NCI-H1105 (cell line): ENCODE data around the gene TRIML2.

Experiments
- DNase-seq: peaks from one replicate; lab custom pipeline; 2025; lab: John Stamatoyannopoulos, UW

TRIML2 gene, protein sequence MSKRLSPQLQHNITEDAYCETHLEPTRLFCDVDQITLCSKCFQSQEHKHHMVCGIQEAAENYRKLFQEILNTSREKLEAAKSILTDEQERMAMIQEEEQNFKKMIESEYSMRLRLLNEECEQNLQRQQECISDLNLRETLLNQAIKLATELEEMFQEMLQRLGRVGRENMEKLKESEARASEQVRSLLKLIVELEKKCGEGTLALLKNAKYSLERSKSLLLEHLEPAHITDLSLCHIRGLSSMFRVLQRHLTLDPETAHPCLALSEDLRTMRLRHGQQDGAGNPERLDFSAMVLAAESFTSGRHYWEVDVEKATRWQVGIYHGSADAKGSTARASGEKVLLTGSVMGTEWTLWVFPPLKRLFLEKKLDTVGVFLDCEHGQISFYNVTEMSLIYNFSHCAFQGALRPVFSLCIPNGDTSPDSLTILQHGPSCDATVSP

DNA sequence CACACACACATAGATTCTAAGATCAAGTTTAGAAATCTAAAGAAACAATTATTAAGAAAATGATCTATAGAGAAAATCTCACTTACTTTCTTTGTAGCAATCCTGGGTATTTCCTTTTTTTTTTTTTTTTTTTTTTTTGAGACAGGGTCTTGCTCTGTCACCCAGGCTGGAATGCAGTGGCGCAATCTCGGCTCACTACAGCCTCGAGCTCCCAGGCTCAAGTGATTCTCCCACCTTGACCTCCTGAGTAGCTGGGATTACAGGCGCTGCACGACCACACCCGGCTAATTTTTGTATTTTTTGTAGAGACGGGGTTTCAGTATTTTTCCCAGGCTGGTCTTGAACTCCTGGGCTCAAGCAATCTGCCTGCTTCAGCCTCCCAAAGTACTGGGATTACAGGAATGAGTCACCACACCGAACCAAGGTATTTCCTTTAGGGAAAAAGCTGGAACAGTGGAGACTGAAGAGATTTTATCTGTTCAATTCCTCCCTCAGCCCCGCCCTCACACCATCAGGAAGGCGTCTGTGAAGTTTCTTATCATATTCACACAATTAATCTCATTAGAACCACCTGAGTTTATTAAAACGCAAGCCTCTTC, at the start of gene TRIML2:
TSS of gene TRIML2 (minus strand) at position 447 of the 599 bp plus-strand sequence. CDS start 4,235 bp downstream, outside the sequence.
- DNase-seq = no peak

DNA sequence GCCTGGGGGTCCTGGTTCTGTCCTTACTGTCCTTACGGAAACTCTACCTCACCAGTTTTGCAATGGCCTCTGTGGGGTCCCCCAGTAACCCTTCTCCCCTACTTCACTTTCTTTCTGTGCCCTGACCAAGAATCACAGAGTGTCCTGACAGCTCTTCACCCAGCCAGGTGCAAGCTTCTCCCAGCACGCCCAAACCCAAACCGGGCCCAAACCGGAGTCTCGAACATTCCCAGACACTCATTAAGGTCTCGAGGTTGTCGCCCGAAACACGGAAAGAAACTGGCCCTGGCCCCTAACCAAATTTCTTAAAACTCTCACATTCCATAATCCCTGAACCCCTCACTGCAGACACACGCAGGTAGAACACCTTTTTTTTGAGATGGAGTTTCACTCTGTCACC, 48.9 kb upstream of the TRIML2 start:
- no peak for DNase-seq

DNA sequence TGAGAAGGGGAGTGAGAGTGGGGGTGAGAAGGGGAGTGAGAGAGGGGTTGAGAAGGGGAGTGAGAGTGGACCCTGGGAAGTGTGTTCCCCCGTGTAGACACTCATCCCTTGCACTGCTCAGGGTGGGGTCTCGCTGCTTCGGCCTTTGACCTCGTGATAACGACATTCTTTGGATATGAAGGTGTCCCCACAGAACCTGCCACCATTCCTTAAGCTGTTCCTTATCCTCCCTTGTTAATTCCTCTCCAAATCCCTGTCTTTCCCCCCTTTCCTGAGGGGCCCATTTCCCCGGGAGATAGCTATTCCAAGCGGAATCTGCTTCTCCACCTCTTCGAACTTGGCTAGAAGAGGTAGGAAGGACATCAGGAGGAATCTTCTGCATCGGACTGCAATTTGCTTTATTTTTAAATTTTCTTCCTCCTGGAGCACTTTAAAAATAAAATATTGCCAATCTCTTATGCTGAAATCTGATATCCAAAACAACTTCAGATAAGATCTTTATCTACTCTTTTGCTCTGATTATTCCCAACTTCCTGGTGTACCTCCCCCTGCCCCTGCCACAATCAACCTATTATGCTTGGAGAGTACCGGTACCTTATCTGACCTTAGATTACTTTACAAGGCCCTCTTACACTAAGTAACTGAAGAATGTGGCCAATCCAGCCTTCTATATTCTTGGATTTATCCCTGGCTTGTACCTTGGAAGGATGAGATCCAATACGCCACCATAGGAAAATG, 45.4 kb upstream of the TRIML2 start:
- no peak for DNase-seq

DNA sequence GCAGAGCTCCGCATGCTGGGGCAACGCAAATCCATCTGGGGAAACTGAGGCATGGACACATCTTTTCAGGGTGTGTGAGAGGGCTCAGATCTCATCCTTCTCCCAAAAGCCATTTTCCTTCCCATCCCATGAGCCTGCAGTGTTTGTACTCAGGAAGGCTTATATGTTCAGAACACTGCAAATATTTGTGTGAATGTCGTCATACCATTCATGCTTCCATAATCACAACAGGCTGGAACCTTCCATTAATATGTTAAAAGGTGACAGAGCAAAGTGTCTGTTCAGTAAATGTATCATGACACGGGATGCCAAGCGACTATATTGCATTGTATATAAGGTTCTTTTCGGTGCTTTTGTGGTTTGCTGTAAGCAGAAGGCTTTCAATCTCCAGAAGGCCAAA, 38.4 kb upstream of the TRIML2 start:
- DNase-seq = no peak

DNA sequence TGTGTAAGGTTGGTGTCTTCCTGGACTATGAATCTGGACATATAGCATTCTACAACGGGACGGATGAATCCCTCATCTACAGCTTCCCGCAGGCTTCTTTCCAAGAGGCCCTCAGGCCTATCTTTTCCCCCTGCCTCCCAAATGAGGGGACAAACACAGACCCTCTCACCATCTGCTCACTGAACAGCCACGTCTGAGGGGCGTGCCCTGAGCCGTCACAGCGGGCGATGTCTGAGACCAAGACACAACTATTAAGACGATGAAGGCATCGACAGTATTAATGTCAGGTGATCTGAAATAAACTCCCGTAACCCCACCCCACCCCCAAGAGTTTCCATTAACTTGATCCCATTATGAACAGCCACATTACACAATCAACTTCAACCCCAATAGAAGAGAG, 37.8 kb upstream of the TRIML2 start:
- no peak for DNase-seq

DNA sequence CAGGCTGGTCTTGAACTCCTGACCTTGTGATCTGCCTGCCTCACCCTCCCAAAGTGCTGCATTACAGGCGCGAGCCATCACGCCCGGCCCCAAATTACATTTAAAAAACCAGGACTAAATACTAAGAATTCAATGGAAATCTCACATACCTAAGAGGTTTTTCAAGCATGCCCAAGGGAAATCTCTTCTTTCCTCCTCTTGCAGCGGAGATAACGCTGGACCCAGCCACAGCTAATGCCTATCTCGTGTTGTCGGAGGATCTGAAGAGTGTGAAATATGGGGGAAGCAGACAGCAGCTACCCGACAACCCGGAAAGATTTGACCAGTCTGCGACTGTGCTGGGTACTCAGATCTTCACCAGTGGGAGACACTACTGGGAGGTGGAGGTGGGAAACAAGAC, 37.2 kb upstream of the TRIML2 start:
- no peak for DNase-seq

DNA sequence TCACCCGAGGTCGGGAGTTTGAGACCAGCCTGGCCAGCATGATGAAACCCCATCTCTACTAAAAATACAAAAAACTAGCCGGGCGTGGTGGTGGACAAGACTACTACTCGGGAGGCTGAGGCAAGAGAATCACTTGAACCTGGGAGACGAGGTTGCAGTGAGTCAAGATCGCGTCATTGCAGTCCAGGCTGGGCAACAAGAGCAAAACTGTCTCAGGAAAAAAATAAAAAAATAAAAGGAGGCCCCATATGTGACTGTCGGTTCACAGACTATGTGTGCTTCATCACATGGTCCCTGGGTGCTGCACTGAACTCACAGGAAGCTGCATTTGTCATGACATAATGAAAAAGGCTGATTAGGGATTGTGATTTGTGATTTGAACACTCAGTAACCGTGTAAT, 36.2 kb upstream of the TRIML2 start:
- no peak for DNase-seq

DNA sequence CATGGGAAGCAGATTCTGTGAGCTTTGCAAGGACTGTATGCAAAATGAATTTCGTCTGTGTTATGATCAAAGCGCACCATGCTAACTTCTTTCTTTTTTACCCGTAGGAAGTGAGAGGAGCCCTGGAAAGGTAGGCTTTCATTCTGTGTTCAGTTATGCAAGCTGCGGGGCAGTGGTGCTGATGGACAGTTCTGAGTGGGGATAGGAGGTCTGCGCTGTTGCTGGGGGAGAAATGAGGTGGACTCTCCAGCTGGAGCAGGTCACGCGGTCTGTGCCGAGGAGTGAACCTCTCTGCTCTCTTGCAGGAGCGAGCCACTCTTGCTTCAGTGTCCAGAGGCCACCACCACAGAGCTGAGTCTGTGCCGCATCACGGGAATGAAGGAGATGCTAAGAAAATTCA, 34.3 kb upstream of the TRIML2 start:
- no peak for DNase-seq

DNA sequence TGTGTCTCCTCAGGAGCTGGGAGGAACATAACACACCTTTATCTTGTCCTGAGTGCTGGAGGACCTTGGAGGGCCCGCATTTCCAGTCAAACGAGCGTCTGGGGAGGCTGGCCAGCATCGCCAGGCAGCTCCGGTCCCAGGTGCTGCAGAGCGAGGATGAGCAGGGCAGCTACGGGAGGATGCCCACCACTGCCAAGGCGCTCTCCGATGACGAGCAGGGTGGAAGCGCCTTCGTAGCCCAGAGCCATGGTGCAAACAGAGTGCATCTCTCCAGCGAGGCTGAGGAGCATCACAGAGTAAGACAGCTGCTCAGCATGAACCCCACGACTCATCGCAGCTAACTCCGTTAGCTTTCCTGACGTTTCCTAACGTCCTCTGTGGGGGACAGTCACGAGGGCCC, 30.3 kb upstream of the TRIML2 start:
- DNase-seq = no peak

DNA sequence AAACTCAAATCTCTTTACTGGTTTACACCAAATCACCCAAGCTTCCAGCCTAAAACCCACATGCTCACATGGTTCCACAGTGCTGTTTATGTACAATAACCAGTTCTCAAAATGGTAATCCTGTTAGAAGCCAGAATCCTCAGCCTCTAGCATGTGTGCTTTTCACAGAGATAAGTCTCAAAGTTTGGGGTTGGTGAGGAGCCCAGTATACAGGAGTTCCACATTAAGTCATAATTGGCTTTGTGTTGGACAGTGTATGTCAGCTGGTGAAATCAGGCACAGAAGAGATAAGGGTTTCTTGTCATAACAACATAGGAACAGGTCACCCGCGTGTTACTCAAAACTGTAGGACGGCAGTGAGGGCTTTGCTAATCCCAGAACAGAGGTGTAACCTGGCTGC, 29.7 kb upstream of the TRIML2 start, which contains the start of gene TRIML1:
TSS of gene TRIML1 (plus strand) at position 301 of the 400 bp plus-strand sequence. CDS start 118 bp downstream, outside the sequence.
- no peak for DNase-seq

DNA sequence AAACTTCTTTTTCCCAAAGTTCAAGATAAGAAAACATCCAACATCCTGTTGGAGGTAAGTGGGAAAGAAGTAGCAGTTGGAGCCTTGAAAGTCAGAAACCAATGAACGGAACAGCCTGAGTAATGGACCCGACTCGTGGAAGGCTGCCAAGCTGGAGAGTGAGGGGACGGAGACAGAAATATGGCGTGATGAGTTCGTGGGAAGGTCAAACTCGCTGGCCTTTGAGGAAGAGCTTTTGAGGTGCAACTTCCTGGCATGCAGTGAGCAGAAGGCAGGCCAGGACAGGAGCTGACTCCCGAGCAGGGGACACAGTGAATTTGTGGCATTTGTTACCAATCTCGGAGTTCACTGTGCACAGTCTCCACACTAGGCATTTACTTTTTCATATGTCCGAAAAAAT, 28.8 kb upstream of the TRIML2 start:
- no peak for DNase-seq

DNA sequence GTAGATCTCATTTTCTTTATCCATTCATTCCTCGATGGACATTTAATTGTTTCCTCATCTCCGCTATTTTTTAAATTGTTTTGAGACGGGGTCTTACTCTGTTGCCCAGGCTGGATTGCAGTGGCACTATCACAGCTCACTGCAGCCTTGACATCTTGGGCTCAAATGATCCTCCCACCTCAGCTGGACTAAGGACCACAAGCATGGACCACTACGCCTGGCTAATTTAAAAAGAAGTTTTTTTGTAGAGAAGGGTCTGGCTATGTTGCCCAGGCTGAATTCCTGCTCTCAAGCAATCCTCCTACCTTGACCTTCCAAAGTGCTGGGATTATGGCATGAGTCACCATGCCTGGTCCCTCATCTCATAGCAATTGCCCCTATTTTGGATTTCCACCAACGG, 22.8 kb upstream of the TRIML2 start:
- DNase-seq = no peak

DNA sequence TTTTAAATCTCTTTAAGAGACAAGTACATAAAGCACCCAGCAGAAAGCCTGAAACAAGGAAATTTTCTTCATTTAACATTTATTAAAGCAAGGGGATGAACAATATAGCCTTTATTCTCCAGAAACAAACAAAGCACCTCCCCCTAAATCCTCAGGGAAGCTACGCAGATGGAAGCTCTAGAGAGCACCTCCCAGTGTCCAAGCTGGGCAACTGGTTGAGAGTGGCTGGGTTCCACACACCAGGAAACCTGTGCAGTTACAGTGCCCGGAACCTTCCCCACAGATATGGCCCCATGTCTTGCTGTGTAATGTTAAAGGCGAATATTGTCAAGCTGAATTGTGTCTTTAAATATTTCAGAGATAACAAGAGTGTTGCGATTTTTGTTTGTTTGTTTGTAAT, 21.0 kb upstream of the TRIML2 start:
- DNase-seq = no peak

DNA sequence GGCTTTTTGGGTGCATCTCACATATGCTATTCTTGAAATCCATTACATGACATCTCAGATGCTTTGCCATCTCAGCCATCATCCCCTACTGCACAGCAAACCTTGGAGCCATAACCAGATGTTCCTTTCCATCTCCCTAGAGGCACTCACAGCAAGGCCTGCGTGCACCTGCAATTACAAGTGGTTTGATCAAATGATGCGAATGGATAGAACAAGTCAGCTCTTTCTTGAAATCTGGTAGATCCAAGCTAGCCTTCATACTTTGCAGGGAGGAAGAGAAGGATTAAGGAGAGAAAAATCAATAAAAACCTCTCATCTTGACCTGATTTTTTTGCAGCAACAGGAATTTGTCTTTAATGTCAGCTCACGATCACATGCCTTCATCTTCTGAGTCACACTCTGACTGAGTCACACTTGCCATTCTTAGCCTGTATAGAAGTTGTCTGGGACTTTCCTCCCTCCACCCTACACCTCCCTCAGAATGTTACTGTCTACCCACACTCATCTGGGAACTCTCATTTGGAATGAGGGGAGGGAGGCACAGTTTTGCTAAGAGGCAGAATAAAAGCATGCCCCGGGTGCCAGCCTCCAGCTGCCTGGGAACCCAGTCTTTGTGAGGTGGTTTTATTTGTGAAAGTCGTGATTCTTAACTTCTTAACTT, 17.9 kb upstream of the TRIML2 start:
- DNase-seq = no peak

DNA sequence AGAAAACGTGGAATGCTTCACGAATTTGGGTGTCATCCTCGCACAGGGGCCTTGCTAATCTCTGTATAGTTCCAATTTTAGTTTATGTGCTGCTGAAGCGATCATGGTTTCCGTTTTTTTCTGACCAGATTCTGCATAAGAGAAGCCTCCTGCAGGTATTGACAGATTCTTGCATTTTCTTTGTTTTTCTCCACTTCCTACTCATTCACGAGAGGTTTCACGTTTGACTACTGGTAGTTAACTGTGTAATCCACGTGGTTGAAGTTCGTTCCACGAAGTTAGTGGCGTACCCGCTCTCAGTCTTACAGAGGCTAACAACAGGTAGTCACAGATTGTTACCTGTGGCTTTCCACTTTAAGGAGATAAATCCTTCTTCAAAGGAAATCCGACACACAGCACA, 12.1 kb upstream of the TRIML2 start:
- DNase-seq = no peak

DNA sequence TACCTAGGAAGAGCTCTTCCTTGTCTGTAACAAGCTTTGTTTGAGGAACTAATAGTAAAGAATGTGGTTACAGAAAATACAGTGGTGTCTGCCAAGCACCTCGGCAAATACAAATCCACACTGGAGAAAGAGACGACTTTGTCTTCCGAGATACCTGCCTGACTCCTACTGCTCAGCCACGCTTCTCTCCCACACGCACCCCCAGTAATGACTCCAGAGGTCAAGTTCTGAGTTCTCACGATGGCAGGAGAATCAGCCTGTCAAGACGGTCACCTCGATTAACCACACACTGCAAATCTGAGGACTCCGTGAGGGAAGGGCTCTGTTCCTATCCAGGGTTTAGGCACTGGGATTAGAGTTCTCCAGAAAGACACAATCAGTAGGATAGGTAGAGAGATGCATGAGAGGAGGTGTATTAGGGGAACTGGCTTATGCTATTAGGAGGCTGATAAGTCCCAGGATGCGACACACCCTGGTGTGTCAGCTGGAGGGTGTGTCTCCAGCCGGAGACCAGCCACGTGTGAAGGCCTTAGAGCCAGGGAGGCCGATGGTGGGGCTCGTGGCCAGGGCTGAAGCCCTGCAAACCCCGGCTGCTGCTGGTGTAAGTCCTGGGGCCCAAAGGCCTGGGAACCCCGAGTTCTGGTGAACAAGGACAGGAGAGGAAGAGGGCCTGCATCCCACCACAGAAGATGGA, 8.4 kb upstream of the TRIML2 start:
- DNase-seq = no peak

DNA sequence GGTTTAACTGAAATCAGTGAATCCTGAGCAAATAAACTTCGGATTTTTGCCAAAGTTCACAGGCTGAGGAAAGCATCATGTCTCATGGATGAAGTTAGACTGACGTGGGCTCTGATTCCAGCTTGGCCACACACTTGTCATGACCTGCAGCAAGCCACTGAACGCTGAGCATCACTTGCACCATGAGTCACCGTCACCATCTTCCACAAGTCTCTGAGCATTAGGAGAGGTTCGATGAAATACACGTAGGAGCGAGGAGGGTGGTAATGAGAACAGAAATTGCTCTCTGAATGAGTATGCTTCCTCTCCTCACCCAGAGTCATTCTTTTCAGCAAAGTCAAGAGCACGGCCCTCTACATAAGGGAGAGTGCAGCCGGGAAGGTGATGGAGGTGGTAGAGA, 3.8 kb upstream of the TRIML2 start:
- no peak for DNase-seq

DNA sequence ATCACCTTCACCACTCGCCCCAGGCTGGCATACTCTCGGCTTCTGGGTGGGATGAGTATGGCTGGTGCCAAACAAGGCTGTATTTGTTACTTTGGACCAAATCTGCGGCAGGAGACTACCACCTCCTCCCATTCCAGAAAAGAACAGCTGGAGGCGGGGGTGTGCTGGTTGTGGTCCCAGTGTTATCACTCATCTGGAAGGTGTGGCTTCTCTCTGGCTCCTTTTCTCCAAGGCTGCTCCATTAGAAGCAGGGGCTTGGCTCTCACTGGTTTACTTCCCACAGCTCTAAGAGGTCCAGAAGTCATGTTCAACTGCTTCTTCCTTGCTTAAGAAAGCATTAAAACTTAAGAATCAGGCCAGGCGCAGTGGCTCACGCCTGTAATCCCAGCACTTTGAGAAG, 2.6 kb upstream of the TRIML2 start:
- no peak for DNase-seq

DNA sequence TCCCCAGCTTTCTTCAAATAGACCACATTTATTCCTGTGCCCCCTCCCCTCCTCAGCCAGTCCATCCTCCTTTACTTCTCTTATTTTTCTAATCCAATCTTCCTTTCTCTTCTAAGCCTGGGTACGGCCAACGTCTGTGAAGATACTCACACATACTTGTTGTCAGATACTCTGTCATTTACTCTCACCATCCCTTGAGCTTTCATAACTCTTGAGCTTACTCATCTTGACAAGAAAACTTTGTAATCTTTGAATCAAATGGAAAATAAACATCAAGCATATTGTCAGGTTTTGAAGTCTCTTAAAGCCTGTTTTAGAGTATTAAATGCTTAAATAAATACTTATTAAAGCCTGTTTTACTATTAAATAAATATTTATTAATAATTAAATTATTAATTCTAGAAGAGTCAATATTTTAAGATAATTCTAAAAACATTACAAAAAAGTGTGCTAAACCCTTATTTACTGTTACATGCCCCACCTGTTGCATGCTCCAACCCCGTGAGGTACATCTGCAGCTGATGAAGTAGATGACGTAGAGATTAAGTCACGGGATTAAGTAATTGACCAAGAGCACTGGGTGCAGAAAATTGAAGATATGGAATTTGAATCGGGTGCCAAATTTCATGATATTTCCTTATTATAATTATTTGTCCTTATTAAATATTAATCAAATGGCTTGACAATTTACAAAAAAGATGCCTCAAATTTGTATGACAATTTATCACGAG, 1.5 kb upstream of the TRIML2 start:
- no peak for DNase-seq

DNA sequence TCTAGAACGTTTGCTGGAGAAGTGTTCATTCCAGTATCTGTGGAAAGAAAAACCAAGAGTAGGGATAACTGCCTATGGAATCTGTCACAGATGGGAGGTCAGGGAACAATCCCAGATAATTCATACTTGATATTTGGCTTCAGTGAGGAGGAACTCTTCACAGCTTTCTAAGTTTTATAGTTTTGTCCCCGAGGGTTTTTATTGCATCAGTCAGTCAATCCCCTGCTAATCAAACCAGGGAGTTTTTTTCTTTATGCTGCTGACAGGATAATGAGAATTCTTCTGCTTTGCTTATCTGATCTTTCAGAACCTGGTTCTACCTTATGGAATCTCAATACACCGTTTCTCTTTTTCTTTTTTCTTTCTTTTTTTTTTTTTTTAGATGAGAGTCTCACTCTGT, 633 bp upstream of the TRIML2 start:
- DNase-seq = no peak
